ENCODE measurements around the gene DBNL.

DBNL gene

DNA sequence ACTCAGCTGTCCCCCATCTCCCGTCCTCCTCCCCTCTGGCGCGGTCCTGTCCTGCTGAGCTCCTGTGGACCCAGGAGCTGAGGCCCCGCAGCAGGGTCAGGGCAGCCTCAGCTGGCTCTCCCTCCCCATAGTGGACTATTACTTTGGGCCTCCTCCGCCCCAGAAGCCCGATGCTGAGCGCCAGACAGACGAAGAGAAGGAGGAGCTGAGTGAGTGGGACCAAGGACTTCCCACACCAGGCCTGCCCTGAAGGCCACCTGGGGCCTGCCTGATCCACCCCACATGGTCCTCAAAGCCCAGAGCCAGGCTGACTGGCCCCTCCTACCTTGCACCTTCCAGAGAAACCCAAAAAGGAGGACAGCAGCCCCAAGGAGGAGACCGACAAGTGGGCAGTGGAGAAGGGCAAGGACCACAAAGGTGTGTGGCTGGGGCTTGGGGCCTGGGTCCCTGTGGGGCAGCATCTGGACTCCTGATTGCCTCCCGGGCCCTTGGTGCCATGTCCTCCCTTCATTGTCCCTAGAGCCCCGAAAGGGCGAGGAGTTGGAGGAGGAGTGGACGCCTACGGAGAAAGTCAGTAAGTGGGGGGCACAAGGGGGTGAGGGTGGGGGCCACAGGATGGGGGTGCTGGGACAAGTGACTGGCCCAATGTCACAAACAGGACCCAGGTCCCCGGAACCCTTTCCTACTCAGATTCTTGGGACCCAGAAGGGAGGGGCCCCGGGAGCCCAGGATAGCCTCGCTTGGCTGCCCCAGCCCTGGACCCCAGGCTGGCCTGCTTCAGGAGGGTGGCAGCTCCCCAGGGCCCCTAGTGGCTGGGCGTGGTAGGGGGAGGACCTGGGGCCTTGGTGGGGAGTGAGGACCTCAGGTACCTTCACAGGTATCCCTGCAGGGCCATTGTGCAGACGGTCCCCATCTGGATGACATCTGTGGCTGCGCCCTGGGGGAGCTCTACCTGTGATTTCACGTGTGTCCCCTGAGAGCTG, 64.6 kb downstream of the DBNL start:
- no peak for TF ChIP-seq CTCF (conservative IDR thresholded peaks at IDR 0.05; ENCODE audit: control insufficient read depth, insufficient read depth, low read depth, low read length)
- H3K4me3 ChIP-seq (ENCODE audit: control insufficient read depth, low read depth, low read length) = no peak overlapping the region
- DNase-seq (ENCODE audit: low read depth) = no peak

- no peak overlapping the region for H3K4me3 ChIP-seq (ENCODE audit: control insufficient read depth, low read depth, low read length)
Measured at GRCh38 chr7:44109991-44110390, 65.5 kb downstream of the DBNL start.

DNA sequence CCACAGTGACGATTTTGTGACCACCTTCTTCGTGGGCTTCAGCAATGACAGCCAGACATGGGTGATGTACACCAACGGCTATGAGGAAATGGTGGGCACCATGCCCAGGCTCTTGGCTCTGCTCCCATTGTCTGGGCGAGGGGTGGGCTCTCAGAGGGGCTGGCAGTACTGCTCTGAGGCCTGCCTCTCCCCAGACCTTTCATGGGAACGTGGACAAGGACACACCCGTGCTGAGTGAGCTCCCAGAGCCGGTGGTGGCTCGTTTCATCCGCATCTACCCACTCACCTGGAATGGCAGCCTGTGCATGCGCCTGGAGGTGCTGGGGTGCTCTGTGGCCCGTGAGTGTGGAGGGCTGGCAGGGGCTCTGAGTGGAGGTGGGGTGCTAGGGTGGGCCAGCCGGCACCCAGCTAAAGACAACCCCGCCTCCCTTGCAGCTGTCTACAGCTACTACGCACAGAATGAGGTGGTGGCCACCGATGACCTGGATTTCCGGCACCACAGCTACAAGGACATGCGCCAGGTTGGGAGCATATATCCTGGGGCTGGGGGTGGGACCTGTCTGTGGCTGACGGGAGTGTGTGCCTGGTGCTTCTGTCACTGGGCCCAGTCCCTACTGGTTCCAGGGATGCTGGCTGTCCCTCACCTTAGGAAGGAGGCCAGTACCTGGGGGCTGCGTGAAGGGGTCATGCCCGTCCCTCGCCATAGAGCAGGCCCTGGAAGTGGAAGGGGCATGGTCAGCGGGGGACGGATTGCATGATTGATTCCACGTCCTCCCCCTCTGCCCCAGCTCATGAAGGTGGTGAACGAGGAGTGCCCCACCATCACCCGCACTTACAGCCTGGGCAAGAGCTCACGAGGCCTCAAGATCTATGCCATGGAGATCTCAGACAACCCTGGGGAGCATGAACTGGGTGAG, 66.5 kb downstream of the DBNL start:
- no peak overlapping the region for H3K4me3 ChIP-seq (ENCODE audit: control insufficient read depth, low read depth, low read length)
- DNase-seq (ENCODE audit: low read depth) = no peak
- TF ChIP-seq CTCF (conservative IDR thresholded peaks at IDR 0.05; ENCODE audit: control insufficient read depth, insufficient read depth, low read depth, low read length) = no peak

More at GRCh38 chr7:44109991-44110390, 65.5 kb downstream of the DBNL start:
- no peak for TF ChIP-seq CTCF (conservative IDR thresholded peaks at IDR 0.05; ENCODE audit: control insufficient read depth, insufficient read depth, low read depth, low read length)
- no peak for DNase-seq (ENCODE audit: low read depth)

All from fibroblast of mammary gland (primary cell).